ENCODE measurements around the gene CSPG5.

Gene CSPG5

DNA sequence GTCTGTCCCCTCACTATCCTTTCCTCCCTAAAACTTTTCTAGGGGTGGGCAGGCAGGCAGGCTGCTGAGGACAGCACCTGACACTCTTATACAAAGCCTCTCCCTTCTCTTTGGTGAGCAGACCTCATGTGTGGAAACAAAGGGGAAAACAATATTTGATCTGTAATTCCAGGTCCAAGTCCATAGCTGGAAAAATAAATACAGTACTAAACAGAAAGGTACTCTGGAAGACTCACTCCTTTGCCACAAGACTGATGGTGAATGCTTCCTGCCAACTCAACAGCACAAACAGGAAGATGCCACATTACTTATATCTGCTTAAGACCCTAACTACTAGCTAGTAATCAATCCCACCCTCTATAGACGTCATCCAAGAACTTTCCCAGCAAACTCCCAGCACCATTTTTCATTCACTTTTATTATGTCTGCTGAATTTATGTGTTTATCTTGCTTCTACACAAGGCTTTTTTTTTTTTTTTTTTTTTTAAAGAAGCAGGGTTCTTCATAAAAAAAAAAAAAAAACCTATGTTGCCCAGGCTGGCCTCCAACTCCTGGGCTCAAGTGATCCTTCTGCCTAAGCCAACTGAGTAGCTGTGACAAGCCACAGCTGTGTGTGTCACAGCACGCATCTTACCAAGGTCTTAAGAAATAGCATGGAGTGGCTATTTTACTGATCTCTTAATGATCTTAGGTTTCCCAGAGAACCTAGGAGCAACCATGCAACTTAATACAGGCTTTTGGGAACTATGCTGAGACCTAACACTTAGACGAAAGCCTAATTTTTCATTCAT is 44.2 kb upstream of the CSPG5 start (continued):
- TF ChIP-seq, protein P1, sequence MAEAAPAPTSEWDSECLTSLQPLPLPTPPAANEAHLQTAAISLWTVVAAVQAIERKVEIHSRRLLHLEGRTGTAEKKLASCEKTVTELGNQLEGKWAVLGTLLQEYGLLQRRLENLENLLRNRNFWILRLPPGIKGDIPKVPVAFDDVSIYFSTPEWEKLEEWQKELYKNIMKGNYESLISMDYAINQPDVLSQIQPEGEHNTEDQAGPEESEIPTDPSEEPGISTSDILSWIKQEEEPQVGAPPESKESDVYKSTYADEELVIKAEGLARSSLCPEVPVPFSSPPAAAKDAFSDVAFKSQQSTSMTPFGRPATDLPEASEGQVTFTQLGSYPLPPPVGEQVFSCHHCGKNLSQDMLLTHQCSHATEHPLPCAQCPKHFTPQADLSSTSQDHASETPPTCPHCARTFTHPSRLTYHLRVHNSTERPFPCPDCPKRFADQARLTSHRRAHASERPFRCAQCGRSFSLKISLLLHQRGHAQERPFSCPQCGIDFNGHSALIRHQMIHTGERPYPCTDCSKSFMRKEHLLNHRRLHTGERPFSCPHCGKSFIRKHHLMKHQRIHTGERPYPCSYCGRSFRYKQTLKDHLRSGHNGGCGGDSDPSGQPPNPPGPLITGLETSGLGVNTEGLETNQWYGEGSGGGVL (tag by site-specific recombination; IDR thresholded peaks at IDR 0.05), result no peak
- TF ChIP-seq RBAK (tag by site-specific recombination; IDR thresholded peaks at IDR 0.05) (no peak), ZNF600 (tag by site-specific recombination; IDR thresholded peaks at IDR 0.05) (no peak), YY2 (tag by site-specific recombination; IDR thresholded peaks at IDR 0.05) (no peak), GFI1B (tag by site-specific recombination; IDR thresholded peaks at IDR 0.05) (no peak)

DNA sequence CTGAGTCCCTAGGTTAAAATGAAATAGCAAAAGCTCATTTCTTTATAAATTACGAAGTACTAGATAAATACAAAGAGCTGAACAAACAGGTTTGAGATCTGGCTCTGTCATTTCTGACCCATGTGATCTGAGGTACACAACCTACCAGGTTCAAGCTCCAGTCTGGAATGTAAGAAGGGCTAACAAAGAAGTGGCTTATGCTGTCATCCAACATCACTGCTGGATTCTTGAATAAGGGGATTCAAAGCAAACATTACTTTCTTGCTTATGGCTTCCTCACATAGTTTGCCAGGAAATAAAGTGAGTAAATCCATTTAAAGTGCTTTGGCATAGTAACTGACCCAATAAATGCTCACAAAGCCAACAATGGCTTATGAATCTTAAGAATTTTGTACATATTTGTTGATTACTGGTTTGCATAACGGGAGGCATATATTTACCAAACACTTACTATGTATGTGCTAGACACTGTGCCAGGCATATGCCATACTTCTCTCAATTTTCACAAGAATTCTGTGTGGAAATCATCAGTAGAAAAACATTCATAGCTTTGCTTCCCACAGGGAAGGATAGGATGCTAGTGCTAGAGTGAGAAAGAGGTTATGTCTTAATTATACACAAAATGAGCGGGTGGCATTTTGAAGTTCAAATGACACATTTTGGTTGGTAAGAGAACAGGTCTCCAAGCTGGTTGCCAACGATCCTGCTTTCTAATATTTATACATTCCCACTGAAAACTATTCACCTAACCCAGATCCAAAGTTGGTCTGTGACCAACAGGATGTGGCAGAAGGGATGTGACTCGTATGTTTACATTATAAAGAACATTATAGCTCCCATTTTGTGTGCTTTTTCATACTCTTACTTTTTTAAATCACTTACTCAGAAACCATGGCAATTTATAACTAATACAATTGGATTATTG is 38.7 kb upstream of the CSPG5 start:
- no peak overlapping the region for H3K4me3 ChIP-seq (ENCODE audit: low read depth, low read length)
- TF ChIP-seq ZNF202 (tag by site-specific recombination; IDR thresholded peaks at IDR 0.05; ENCODE audit: borderline replicate concordance), result no peak
- no peak for TF ChIP-seq ZNF626 (tag by site-specific recombination; IDR thresholded peaks at IDR 0.05)
- TF ChIP-seq ZNF174 (tag by site-specific recombination; IDR thresholded peaks at IDR 0.05), result no peak
- TF ChIP-seq ZNF501 (tag by site-specific recombination; IDR thresholded peaks at IDR 0.05), result no peak
- TF ChIP-seq SALL2 (tag by site-specific recombination; IDR thresholded peaks at IDR 0.05; ENCODE audit: borderline replicate concordance), result no peak
- CTCF ChIA-PET, result interaction anchor here (1.4 kb wide), 1 partner anchor 95 kb away, joined by 4 read pairs; no protein-coding TSS in a partner anchor
- H3K27ac ChIP-seq (ENCODE audit: extremely low read depth, low read depth, low read length), result no peak overlapping the region
- H3K4me1 ChIP-seq (ENCODE audit: control insufficient read depth, insufficient read depth, low read length), result no peaks in the 10 kb centered on the region
- POLR2A ChIA-PET, result no interaction called here
- H3K36me3 ChIP-seq (ENCODE audit: control insufficient read depth in 2 of 2, insufficient read depth in 1 of 2, low read length in 2 of 2), result peaks cover 16 to 85% of the 10 kb centered on the region in 2 experiments; a peak in 2 of 3 replicates
- H3K9me3 ChIP-seq (ENCODE audit: control insufficient read depth, insufficient read depth, low read depth, low read length), result no peaks in the 10 kb centered on the region

DNA sequence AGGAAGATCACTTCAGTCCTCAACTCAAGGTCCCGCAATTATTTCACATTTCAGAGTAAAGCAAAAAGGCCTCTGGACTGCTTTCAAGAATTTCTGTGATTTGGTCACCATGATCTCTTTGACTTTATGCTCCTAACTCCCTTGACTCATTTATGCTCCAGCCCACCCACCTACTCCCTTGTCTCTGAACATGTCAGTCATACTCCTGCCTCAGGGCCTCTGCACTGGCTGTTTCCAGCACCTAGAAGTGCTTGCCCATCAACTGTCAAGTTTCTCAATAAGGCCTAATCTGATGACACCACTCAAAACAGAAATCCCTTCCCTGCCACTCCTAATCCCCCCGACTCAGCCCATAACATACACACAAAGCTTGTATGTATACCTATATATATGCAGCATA is 36.1 kb upstream of the CSPG5 start:
- no peaks in the 10 kb centered on the region for H3K4me1 ChIP-seq (ENCODE audit: control insufficient read depth, insufficient read depth, low read length)
- ChIA-PET POLR2A (no interaction called here), CTCF (interaction anchor here (0.7 kb wide), 2 partner anchors 13 to 217 kb away, joined by 4 to 5 read pairs; no protein-coding TSS in a partner anchor)
- no peak overlapping the region for H3K27ac ChIP-seq (ENCODE audit: extremely low read depth, low read depth, low read length)
- H3K36me3 ChIP-seq (ENCODE audit: control insufficient read depth in 2 of 2, insufficient read depth in 1 of 2, low read length in 2 of 2), result peaks cover 7 to 84% of the 10 kb centered on the region in 2 experiments; a peak in 2 of 3 replicates
- TF ChIP-seq ZNF623 (tag by site-specific recombination; IDR thresholded peaks at IDR 0.05) (peak; percentile 51), TRIM28 (IDR thresholded peaks at IDR 0.05; ENCODE audit: borderline replicate concordance, low read length) (no peak), ZNF266 (tag by site-specific recombination; IDR thresholded peaks at IDR 0.05; ENCODE audit: low read depth) (no peak), ZNF132 (tag by site-specific recombination; IDR thresholded peaks at IDR 0.05; ENCODE audit: borderline replicate concordance) (no peak)
- TF ChIP-seq, protein P2, sequence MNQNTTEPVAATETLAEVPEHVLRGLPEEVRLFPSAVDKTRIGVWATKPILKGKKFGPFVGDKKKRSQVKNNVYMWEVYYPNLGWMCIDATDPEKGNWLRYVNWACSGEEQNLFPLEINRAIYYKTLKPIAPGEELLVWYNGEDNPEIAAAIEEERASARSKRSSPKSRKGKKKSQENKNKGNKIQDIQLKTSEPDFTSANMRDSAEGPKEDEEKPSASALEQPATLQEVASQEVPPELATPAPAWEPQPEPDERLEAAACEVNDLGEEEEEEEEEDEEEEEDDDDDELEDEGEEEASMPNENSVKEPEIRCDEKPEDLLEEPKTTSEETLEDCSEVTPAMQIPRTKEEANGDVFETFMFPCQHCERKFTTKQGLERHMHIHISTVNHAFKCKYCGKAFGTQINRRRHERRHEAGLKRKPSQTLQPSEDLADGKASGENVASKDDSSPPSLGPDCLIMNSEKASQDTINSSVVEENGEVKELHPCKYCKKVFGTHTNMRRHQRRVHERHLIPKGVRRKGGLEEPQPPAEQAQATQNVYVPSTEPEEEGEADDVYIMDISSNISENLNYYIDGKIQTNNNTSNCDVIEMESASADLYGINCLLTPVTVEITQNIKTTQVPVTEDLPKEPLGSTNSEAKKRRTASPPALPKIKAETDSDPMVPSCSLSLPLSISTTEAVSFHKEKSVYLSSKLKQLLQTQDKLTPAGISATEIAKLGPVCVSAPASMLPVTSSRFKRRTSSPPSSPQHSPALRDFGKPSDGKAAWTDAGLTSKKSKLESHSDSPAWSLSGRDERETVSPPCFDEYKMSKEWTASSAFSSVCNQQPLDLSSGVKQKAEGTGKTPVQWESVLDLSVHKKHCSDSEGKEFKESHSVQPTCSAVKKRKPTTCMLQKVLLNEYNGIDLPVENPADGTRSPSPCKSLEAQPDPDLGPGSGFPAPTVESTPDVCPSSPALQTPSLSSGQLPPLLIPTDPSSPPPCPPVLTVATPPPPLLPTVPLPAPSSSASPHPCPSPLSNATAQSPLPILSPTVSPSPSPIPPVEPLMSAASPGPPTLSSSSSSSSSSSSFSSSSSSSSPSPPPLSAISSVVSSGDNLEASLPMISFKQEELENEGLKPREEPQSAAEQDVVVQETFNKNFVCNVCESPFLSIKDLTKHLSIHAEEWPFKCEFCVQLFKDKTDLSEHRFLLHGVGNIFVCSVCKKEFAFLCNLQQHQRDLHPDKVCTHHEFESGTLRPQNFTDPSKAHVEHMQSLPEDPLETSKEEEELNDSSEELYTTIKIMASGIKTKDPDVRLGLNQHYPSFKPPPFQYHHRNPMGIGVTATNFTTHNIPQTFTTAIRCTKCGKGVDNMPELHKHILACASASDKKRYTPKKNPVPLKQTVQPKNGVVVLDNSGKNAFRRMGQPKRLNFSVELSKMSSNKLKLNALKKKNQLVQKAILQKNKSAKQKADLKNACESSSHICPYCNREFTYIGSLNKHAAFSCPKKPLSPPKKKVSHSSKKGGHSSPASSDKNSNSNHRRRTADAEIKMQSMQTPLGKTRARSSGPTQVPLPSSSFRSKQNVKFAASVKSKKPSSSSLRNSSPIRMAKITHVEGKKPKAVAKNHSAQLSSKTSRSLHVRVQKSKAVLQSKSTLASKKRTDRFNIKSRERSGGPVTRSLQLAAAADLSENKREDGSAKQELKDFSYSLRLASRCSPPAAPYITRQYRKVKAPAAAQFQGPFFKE (tag by site-specific recombination; IDR thresholded peaks at IDR 0.05; ENCODE audit: borderline replicate concordance), result no peak
- TF ChIP-seq, protein P3, sequence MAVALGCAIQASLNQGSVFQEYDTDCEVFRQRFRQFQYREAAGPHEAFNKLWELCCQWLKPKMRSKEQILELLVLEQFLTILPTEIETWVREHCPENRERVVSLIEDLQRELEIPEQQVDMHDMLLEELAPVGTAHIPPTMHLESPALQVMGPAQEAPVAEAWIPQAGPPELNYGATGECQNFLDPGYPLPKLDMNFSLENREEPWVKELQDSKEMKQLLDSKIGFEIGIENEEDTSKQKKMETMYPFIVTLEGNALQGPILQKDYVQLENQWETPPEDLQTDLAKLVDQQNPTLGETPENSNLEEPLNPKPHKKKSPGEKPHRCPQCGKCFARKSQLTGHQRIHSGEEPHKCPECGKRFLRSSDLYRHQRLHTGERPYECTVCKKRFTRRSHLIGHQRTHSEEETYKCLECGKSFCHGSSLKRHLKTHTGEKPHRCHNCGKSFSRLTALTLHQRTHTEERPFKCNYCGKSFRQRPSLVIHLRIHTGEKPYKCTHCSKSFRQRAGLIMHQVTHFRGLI (tag by site-specific recombination; IDR thresholded peaks at IDR 0.05), result no peak
- H3K9me3 ChIP-seq (ENCODE audit: control insufficient read depth, insufficient read depth, low read depth, low read length), result no peaks in the 10 kb centered on the region
- H3K4me3 ChIP-seq (ENCODE audit: low read depth, low read length), result no peak overlapping the region
